NCI-H345 treated with DMSO at 0.1 percent for 48 hours (cell line): ENCODE measurements around the gene MTG2.

Experiments
- DNase-seq: peaks from one replicate; lab custom pipeline; 2025; ENCODE audit not compliant: unreplicated experiment; lab: John Stamatoyannopoulos, UW

The MTG2 gene

GRCh38 chr20:62219101-62219991, 36.5 kb downstream of the MTG2 start:
- DNase-seq: peak; percentile 48

- DNase-seq: peak; percentile 52
Measured at GRCh38 chr20:62219992-62220665, 37.3 kb downstream of the MTG2 start, which contains the start of gene HRH3. HRH3 (minus strand) TSS chr20:62220278; CDS start chr20:62219970, 308 bp downstream.

GRCh38 chr20:62220666-62221568, 38.1 kb downstream of the MTG2 start:
- DNase-seq: no peak

- no peak for DNase-seq
Measured at GRCh38 chr20:62222266-62222850, 39.5 kb downstream of the MTG2 start.

GRCh38 chr20:62222972-62223371, 40.1 kb downstream of the MTG2 start:
- DNase-seq: no peak

- DNase-seq: no peak
Measured at GRCh38 chr20:62223571-62223970, 40.7 kb downstream of the MTG2 start.

- no peak for DNase-seq
Measured at GRCh38 chr20:62224113-62224855, 41.5 kb downstream of the MTG2 start.

GRCh38 chr20:62225026-62225425, 42.2 kb downstream of the MTG2 start:
- DNase-seq: no peak

- DNase-seq: no peak
Measured at GRCh38 chr20:62225820-62226635, 43.2 kb downstream of the MTG2 start.

GRCh38 chr20:62226707-62227590, 44.1 kb downstream of the MTG2 start:
- DNase-seq: no peak

- no peak for DNase-seq
Measured at GRCh38 chr20:62227591-62227976, 44.8 kb downstream of the MTG2 start.

GRCh38 chr20:62227977-62228958, 45.4 kb downstream of the MTG2 start:
- DNase-seq: no peak

- DNase-seq: no peak
Measured at GRCh38 chr20:62228982-62229545, 46.2 kb downstream of the MTG2 start.

- no peak for DNase-seq
Measured at GRCh38 chr20:62229667-62230066, 46.8 kb downstream of the MTG2 start.

GRCh38 chr20:62230276-62230675, 47.4 kb downstream of the MTG2 start:
- no peak for DNase-seq

- DNase-seq: no peak
Measured at GRCh38 chr20:62230696-62231095, 47.9 kb downstream of the MTG2 start.

GRCh38 chr20:62231292-62231691, 48.5 kb downstream of the MTG2 start:
- no peak for DNase-seq
